Natural killer cell (primary cell): ENCODE data around the gene GPC5. TPM values are rescaled to one million over a fixed set of nuclear protein-coding genes. Genes with fewer than 3 reads are reported as not detected.

Source experiments
- ATAC-seq, 3 donors: fragments of 150-1000 bp in 2 of 3; fragments of 200-7000 bp in 1 of 3; cut with Tn5 transposase; 1 replicate in 1 of 3; 2 replicates in 2 of 3; pipeline ENCODE4 v1.10.0; 2021; ENCODE audit warnings: mild to moderate bottlenecking in 2 of 3, moderate library complexity in 2 of 3
- DNase-seq, 2 donors: peaks; one replicate each; pipeline versions ENCODE4 v3.0.0 to v3.0.0-alpha.2; 2013 to 2021; ENCODE audit warnings: mixed read lengths in 1 of 2
- H3K27ac ChIP-seq: one replicate; pipeline ENCODE4 v1.5.1; 2013; ENCODE audit warnings: mild to moderate bottlenecking, low read length
- H3K27me3 ChIP-seq: one replicate; pipeline ENCODE4 v1.6.1; 2013; ENCODE audit warnings: low read length; ENCODE audit not compliant: control insufficient read depth, insufficient read depth
- H3K36me3 ChIP-seq: one replicate; pipeline ENCODE4 v1.6.1; 2013; ENCODE audit warnings: low read length; ENCODE audit not compliant: control insufficient read depth, insufficient read depth
- H3K4me1 ChIP-seq: one replicate; pipeline ENCODE4 v1.6.1; 2013; ENCODE audit warnings: low read length; ENCODE audit not compliant: control insufficient read depth, insufficient read depth
- H3K4me3 ChIP-seq: one replicate; pipeline ENCODE4 v1.5.1; 2013; ENCODE audit warnings: low read length
- H3K9me3 ChIP-seq: one replicate; pipeline ENCODE4 v1.6.1; 2013; ENCODE audit warnings: low read length; ENCODE audit not compliant: control insufficient read depth, insufficient read depth
- H3K27ac Mint-ChIP-seq, 2 donors: one replicate each; pipeline ENCODE4 v1.8.0; 2022; ENCODE audit warnings: mild to moderate bottlenecking in 2 of 2, mixed read lengths in 2 of 2, moderate library complexity in 1 of 2
- H3K27me3 Mint-ChIP-seq, 2 donors: one replicate each; pipeline ENCODE4 v1.8.0; 2022; ENCODE audit warnings: low read depth in 2 of 2, mixed read lengths in 2 of 2
- H3K36me3 Mint-ChIP-seq: one replicate; pipeline ENCODE4 v1.8.0; 2022; ENCODE audit warnings: mixed read lengths
- H3K4me1 Mint-ChIP-seq, 2 donors: one replicate each; pipeline ENCODE4 v1.8.0; 2022; ENCODE audit warnings: mixed read lengths in 2 of 2
- H3K4me3 Mint-ChIP-seq: one replicate; pipeline ENCODE4 v1.8.0; 2022; ENCODE audit warnings: mild to moderate bottlenecking, moderate library complexity, mixed read lengths
- H3K9me3 Mint-ChIP-seq, 2 donors: one replicate each; pipeline ENCODE4 v1.8.0; 2022; ENCODE audit warnings: mixed read lengths in 2 of 2
- CTCF ChIP-seq: fragments of 200-600 bp; IDR thresholded peaks from one replicate; pipeline ENCODE4 v1.8.0; 2022; ENCODE audit warnings: antibody characterized with exemption
- WGBS: methylation state at CpG from one replicate; pipeline ENCODE4 v1.1.7; 2013; ENCODE audit warnings: missing lambda C conversion rate; ENCODE audit not compliant: insufficient coverage; 5-methylcytosine and 5-hydroxymethylcytosine counted together
- intact Hi-C: fragments of 100-400 bp; cut with micrococcal nuclease; formaldehyde crosslinking; loops from one replicate; pipeline ENCODE4 v1.14.2; 2022
- total RNA-seq, 4 donors: library from RNA; stranded (reverse); fragments of 120-200 nt in 1 of 4; gene quantifications; one replicate each; pipeline versions ENCODE4 v1.2.3 to v1.2.4, GENCODE V29; 2013 to 2022

The GPC5 gene
- total RNA-seq, 3 donors from 2014 or later (not counting 1 experiment from before 2014, with no cell fraction given): not detected

- intact Hi-C loops: no loop called here
- Mint-ChIP-seq H3K27ac (no peak overlapping the region), H3K36me3 (no peaks in the 10 kb centered on the region), H3K9me3 (peaks cover 20 to 24% of the 10 kb centered on the region in 2 donors), H3K27me3 (no peaks in the 10 kb centered on the region), H3K4me3 (no peak overlapping the region), H3K4me1 (no peaks in the 10 kb centered on the region)
- ATAC-seq (no peak), DNase-seq (no peak)
- H3K36me3 ChIP-seq: no peaks in the 10 kb centered on the region
- H3K27me3 ChIP-seq: no peaks in the 10 kb centered on the region
- no peak overlapping the region for H3K27ac ChIP-seq
- no peak for TF ChIP-seq CTCF
- WGBS: 95% methylated on average over 3 of the region's 4 CpGs
- H3K4me1 ChIP-seq: no peaks in the 10 kb centered on the region
- peaks cover 4% of the 10 kb centered on the region for H3K9me3 ChIP-seq
- H3K4me3 ChIP-seq: no peak overlapping the region
These were observed 699.0 kb downstream of the GPC5 start for GRCh38 chr13:92097337-92097903.

- ATAC-seq (no peak), DNase-seq (no peak)
- Histone ChIP-seq H3K4me1 (no peaks in the 10 kb centered on the region), H3K9me3 (peaks cover 6% of the 10 kb centered on the region), H3K27me3 (no peaks in the 10 kb centered on the region), H3K27ac (no peak overlapping the region), H3K36me3 (no peaks in the 10 kb centered on the region), H3K4me3 (no peak overlapping the region)
- Mint-ChIP-seq H3K4me3 (no peak overlapping the region), H3K36me3 (no peaks in the 10 kb centered on the region), H3K27ac (no peak overlapping the region), H3K4me1 (no peaks in the 10 kb centered on the region), H3K9me3 (peaks cover 12 to 18% of the 10 kb centered on the region in 2 donors), H3K27me3 (no peaks in the 10 kb centered on the region)
- intact Hi-C loops: no loop called here
- no peak for TF ChIP-seq CTCF
These were observed 703.4 kb downstream of the GPC5 start for GRCh38 chr13:92101801-92102200.

- H3K4me3 Mint-ChIP-seq: no peak overlapping the region
- intact Hi-C loops: no loop called here
- H3K36me3 ChIP-seq: no peaks in the 10 kb centered on the region
- H3K36me3 Mint-ChIP-seq: no peaks in the 10 kb centered on the region
- no peaks in the 10 kb centered on the region for H3K27me3 ChIP-seq
- peaks cover 6% of the 10 kb centered on the region for H3K9me3 ChIP-seq
- no peak overlapping the region for H3K27ac Mint-ChIP-seq
- no peak for TF ChIP-seq CTCF
- no peak overlapping the region for H3K4me3 ChIP-seq
- ATAC-seq (no peak), DNase-seq (no peak)
- no peak overlapping the region for H3K27ac ChIP-seq
- peaks cover 14 to 17% of the 10 kb centered on the region in 2 donors for H3K9me3 Mint-ChIP-seq
- no peaks in the 10 kb centered on the region for H3K27me3 Mint-ChIP-seq
- WGBS: 59% methylated on average over 6 of the region's 6 CpGs
- H3K4me1 ChIP-seq: no peaks in the 10 kb centered on the region
- no peaks in the 10 kb centered on the region for H3K4me1 Mint-ChIP-seq
These were observed 705.3 kb downstream of the GPC5 start for GRCh38 chr13:92103689-92104153.
